IPS DF 4.7 (cell line): ENCODE data around the gene LPAR1.

ENCODE experiments used
- DNase-seq: peaks from one replicate; pipeline ENCODE4 v3.0.0-alpha.2; 2013; ENCODE audit warnings: low spot score; ENCODE audit errors: extremely low read depth

LPAR1 gene

GRCh38 chr9:110958847-110959246 lies 79.4 kb downstream of the LPAR1 start:
- DNase-seq, result no peak

- DNase-seq, result no peak
Measured at GRCh38 chr9:110954822-110955291, 83.4 kb downstream of the LPAR1 start.

- no peak for DNase-seq
Measured at GRCh38 chr9:110952540-110952859, 85.8 kb downstream of the LPAR1 start.

- DNase-seq, result no peak
Measured at GRCh38 chr9:110951805-110952539, 86.3 kb downstream of the LPAR1 start.

GRCh38 chr9:110950041-110950645 lies 88.1 kb downstream of the LPAR1 start:
- DNase-seq, result no peak

- no peak for DNase-seq
Measured at GRCh38 chr9:110949081-110949480, 89.2 kb downstream of the LPAR1 start.

- DNase-seq, result no peak
Measured at GRCh38 chr9:110947491-110948044, 90.7 kb downstream of the LPAR1 start.

GRCh38 chr9:110942522-110942921 lies 95.7 kb downstream of the LPAR1 start:
- DNase-seq, result no peak

GRCh38 chr9:110940951-110941557 lies 97.2 kb downstream of the LPAR1 start:
- no peak for DNase-seq

GRCh38 chr9:110939573-110939972 lies 98.7 kb downstream of the LPAR1 start:
- DNase-seq, result no peak

GRCh38 chr9:110939047-110939446 lies 99.2 kb downstream of the LPAR1 start:
- DNase-seq, result no peak

GRCh38 chr9:110938242-110938641 lies 100.0 kb downstream of the LPAR1 start:
- no peak for DNase-seq

- no peak for DNase-seq
Measured at GRCh38 chr9:110936719-110937452, 101.4 kb downstream of the LPAR1 start.

- DNase-seq, result no peak
Measured at GRCh38 chr9:110936237-110936636, 102.0 kb downstream of the LPAR1 start.

GRCh38 chr9:110935829-110936228 lies 102.4 kb downstream of the LPAR1 start:
- no peak for DNase-seq

- DNase-seq, result no peak
Measured at GRCh38 chr9:110933350-110934001, 104.8 kb downstream of the LPAR1 start.

GRCh38 chr9:110932863-110933262 lies 105.4 kb downstream of the LPAR1 start:
- no peak for DNase-seq

- no peak for DNase-seq
Measured at GRCh38 chr9:110928599-110928998, 109.7 kb downstream of the LPAR1 start.

- DNase-seq, result no peak
Measured at GRCh38 chr9:110926828-110927487, 111.3 kb downstream of the LPAR1 start.

- DNase-seq, result no peak
Measured at GRCh38 chr9:110923601-110924000, 114.7 kb downstream of the LPAR1 start.

GRCh38 chr9:110922145-110922544 lies 116.1 kb downstream of the LPAR1 start:
- no peak for DNase-seq
